Fibroblast of lung (primary cell): ENCODE data around the gene TUSC7. TPM values are rescaled to one million over a fixed set of nuclear protein-coding genes. Genes with fewer than 3 reads are reported as not detected.
A peak's percentile ranks its signal among the peaks of the same experiment; 100 is the strongest.

Source experiments
- DNase-seq, 2 donors: peaks; one replicate each; pipeline versions ENCODE4 v3.0.0 to v3.0.0-alpha.2; 2010; ENCODE audit warnings: low read depth in 2 of 2
- H2AFZ ChIP-seq: 2 replicates; pipeline ENCODE4 v1.5.1; 2012; ENCODE audit warnings: low read length, control low read depth, inconsistent platforms
- H3K27ac ChIP-seq: 2 replicates; pipeline ENCODE4 v1.5.1; 2011; ENCODE audit warnings: low read length, control low read depth; ENCODE audit not compliant: insufficient read depth
- H3K27me3 ChIP-seq: 2 replicates; pipeline ENCODE4 v1.5.1; 2011; ENCODE audit warnings: mild to moderate bottlenecking, low read length; ENCODE audit not compliant: control insufficient read depth, insufficient read depth
- H3K36me3 ChIP-seq: 2 replicates; pipeline ENCODE4 v1.5.1; 2011; ENCODE audit warnings: low read length; ENCODE audit not compliant: control insufficient read depth, insufficient read depth
- H3K4me1 ChIP-seq: 2 replicates; pipeline ENCODE4 v1.5.1; 2011; ENCODE audit warnings: low read length; ENCODE audit not compliant: control insufficient read depth, insufficient read depth; ENCODE audit errors: extremely low read depth
- H3K4me2 ChIP-seq: 2 replicates; pipeline ENCODE4 v1.5.1; 2011; ENCODE audit warnings: low read length, control low read depth; ENCODE audit not compliant: insufficient read depth; ENCODE audit errors: extremely low read depth
- H3K4me3 ChIP-seq, 4 experiments: fragments of 200-600 bp in 1 of 4; sonication (generic) in 1 of 4; replicated peaks in 1 of 4; 2 replicates each; pipeline ENCODE4 v1.5.1; 2011 to 2016; ENCODE audit warnings: low read length in 4 of 4, low read depth in 3 of 4, mild to moderate bottlenecking in 3 of 4, control low read depth in 2 of 4, inconsistent platforms in 1 of 4, mixed read lengths in 1 of 4; ENCODE audit not compliant: insufficient read depth in 1 of 4; ENCODE audit errors: control extremely low read depth in 1 of 4
- H3K79me2 ChIP-seq: 2 replicates; pipeline ENCODE4 v1.5.1; 2012; ENCODE audit warnings: mild to moderate bottlenecking, low read length, inconsistent platforms; ENCODE audit not compliant: control insufficient read depth, insufficient read depth
- H3K9ac ChIP-seq: 2 replicates; pipeline ENCODE4 v1.5.1; 2011; ENCODE audit warnings: mild to moderate bottlenecking, low read length, control low read depth; ENCODE audit not compliant: insufficient read depth
- H3K9me3 ChIP-seq: 2 replicates; pipeline ENCODE4 v1.5.1; 2012; ENCODE audit warnings: low read depth, low read length; ENCODE audit not compliant: control insufficient read depth, insufficient read depth
- H4K20me1 ChIP-seq: 2 replicates; pipeline ENCODE4 v1.5.1; 2011; ENCODE audit warnings: low read length; ENCODE audit not compliant: control insufficient read depth, insufficient read depth; ENCODE audit errors: extremely low read depth
- CTCF ChIP-seq, 2 donors: IDR thresholded peaks in 1 of 2; conservative IDR thresholded peaks in 1 of 2; 1 replicate in 1 of 2; 2 replicates in 1 of 2; pipeline ENCODE4 v1.5.1; 2011 to 2012; ENCODE audit warnings: low read length in 2 of 2, control low read depth in 1 of 2, inconsistent platforms in 1 of 2, low read depth in 1 of 2, mild to moderate bottlenecking in 1 of 2
- EZH2 ChIP-seq: IDR thresholded peaks from 2 replicates; pipeline ENCODE4 v1.5.1; 2012; ENCODE audit warnings: low read length, control low read depth, mild to moderate bottlenecking; ENCODE audit errors: missing control alignments
- polyA plus RNA-seq, 2 donors: library from polyadenylated mRNA; depleted of rRNA in 1 of 2; stranded (reverse) in 1 of 2; unstranded in 1 of 2; fragments of >200 nt; gene quantifications; 2 replicates each; pipeline ENCODE4 v1.2.1, GENCODE V29; 2011 to 2012; ENCODE audit warnings: missing spikeins in 1 of 2
- total RNA-seq: library from RNA; depleted of rRNA; stranded (reverse); fragments of >200 nt; gene quantifications from 2 replicates; pipeline ENCODE4 v1.2.1, GENCODE V29; 2014

The TUSC7 gene
- total and polyA plus RNA-seq, 2 donors (not counting 1 experiment from before 2014, with no cell fraction given), result not detected

DNA sequence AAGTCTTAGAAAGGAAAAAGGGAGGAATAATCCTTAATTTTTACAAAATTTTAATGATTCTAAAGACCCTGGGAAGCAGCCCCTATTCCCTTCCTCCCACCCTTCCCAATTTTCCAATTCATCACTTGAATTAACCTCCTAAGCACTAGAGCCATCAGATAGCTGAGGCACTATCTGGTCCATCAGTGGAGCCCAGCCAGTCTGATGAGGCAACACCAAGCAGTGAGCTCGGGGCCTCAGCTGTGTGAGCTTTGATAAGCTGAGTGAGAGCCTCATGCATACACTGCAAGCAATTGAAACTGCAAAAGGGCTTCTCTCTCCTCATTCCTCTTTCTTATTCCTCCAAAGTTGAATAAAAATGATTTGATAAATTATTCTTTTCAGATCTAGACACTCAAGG is 31.9 kb downstream of the TUSC7 start:
- Histone ChIP-seq H4K20me1 (no peaks in the 10 kb centered on the region), H3K27me3 (no peaks in the 10 kb centered on the region), H3K27ac (no peak overlapping the region), H3K4me3 (no peak overlapping the region), H3K36me3 (no peaks in the 10 kb centered on the region), H3K79me2 (no peaks in the 10 kb centered on the region), H3K4me2 (no peak overlapping the region), H3K9ac (no peak overlapping the region), H3K4me1 (no peaks in the 10 kb centered on the region), H3K9me3 (no peaks in the 10 kb centered on the region), H2AFZ (no peak overlapping the region)
- DNase-seq, result no peak
- no peak for TF ChIP-seq CTCF (conservative IDR thresholded peaks at IDR 0.05 in 1 of 2, IDR thresholded peaks at IDR 0.05 in 1 of 2; ENCODE audit: low read depth in 1 of 2, low read length in 2 of 2)
- TF ChIP-seq EZH2, result no peak

- Histone ChIP-seq H3K79me2 (no peaks in the 10 kb centered on the region), H2AFZ (no peak overlapping the region), H3K4me1 (no peaks in the 10 kb centered on the region), H3K36me3 (no peaks in the 10 kb centered on the region), H3K4me2 (no peak overlapping the region), H3K27ac (no peak overlapping the region), H3K4me3 (no peak overlapping the region), H3K9ac (no peak overlapping the region), H3K9me3 (no peaks in the 10 kb centered on the region), H3K27me3 (no peaks in the 10 kb centered on the region), H4K20me1 (no peaks in the 10 kb centered on the region)
- no peak for DNase-seq
- TF ChIP-seq CTCF (conservative IDR thresholded peaks at IDR 0.05 in 1 of 2, IDR thresholded peaks at IDR 0.05 in 1 of 2; ENCODE audit: low read depth in 1 of 2, low read length in 2 of 2), result no peak
- no peak for TF ChIP-seq EZH2
Measured at GRCh38 chr3:116743062-116743461, 33.5 kb downstream of the TUSC7 start.

GRCh38 chr3:116749388-116749787 is 39.8 kb downstream of the TUSC7 start:
- Histone ChIP-seq H3K79me2 (no peaks in the 10 kb centered on the region), H3K27me3 (no peaks in the 10 kb centered on the region), H3K27ac (no peak overlapping the region), H3K4me3 (no peak overlapping the region), H4K20me1 (no peaks in the 10 kb centered on the region), H3K9me3 (no peaks in the 10 kb centered on the region), H2AFZ (no peak overlapping the region), H3K36me3 (no peaks in the 10 kb centered on the region), H3K4me2 (no peak overlapping the region), H3K4me1 (no peaks in the 10 kb centered on the region), H3K9ac (no peak overlapping the region)
- TF ChIP-seq CTCF (conservative IDR thresholded peaks at IDR 0.05 in 1 of 2, IDR thresholded peaks at IDR 0.05 in 1 of 2; ENCODE audit: low read depth in 1 of 2, low read length in 2 of 2) (no peak), EZH2 (no peak)
- peak; percentile 4 to 41 for DNase-seq
